GM10248 (cell line): ENCODE measurements around the gene INTS15.

ENCODE experiments used
- CTCF ChIA-PET: fragments of 300-600 bp; sonication (Branson Sonifier 250); formaldehyde crosslinking; extraction: SDS; loops from one replicate; lab custom pipeline; 2021; ENCODE audit warnings: antibody characterized with exemption; lab: Yijun Ruan, JAX
- POLR2A ChIA-PET: fragments of 350-650 bp; sonication (Branson Sonifier 250); formaldehyde crosslinking; extraction: SDS; loops from one replicate; lab custom pipeline; 2020; ENCODE audit warnings: antibody characterized with exemption; lab: Yijun Ruan, JAX
- DNase-seq: peaks from one replicate; pipeline ENCODE4 v3.0.0; 2012; ENCODE audit errors: extremely low spot score
- CTCF ChIP-seq: IDR thresholded peaks from 2 replicates; pipeline ENCODE4 v1.5.1; 2012; ENCODE audit warnings: mild to moderate bottlenecking, low read depth; ENCODE audit errors: extremely low read depth, missing control alignments, control extremely low read depth

The INTS15 gene

GRCh38 chr7:6615723-6616555, 26.1 kb downstream of the INTS15 start:
- ChIA-PET POLR2A (no interaction called here), CTCF (interaction anchor here (0.6 kb wide), 1 partner anchor 548 kb away, joined by 3 read pairs; no protein-coding TSS in a partner anchor)
- TF ChIP-seq CTCF, result no peak
- DNase-seq, result no peak

- ChIA-PET POLR2A (interaction anchor here (0.6 kb wide), 1 partner anchor 19 kb away, joined by 4 read pairs; no protein-coding TSS in a partner anchor), CTCF (interaction anchor here (0.6 to 1.3 kb wide), 3 partner anchors 15 to 549 kb away, joined by 3 to 4 read pairs (median 4); no protein-coding TSS in a partner anchor)
- TF ChIP-seq CTCF, result no peak
- DNase-seq, result no peak
Observed at GRCh38 chr7:6616854-6617643, 27.2 kb downstream of the INTS15 start.

GRCh38 chr7:6618621-6619020, 28.8 kb downstream of the INTS15 start:
- no peak for TF ChIP-seq CTCF
- no peak for DNase-seq
- ChIA-PET POLR2A (no interaction called here), CTCF (no interaction called here)

- no peak for TF ChIP-seq CTCF
- ChIA-PET POLR2A (no interaction called here), CTCF (interaction anchor here (2.8 kb wide), 1 partner anchor 8 kb away, joined by 12 read pairs; no protein-coding TSS in a partner anchor)
- no peak for DNase-seq
Observed at GRCh38 chr7:6619961-6620360, 30.1 kb downstream of the INTS15 start.

- TF ChIP-seq CTCF, result no peak
- ChIA-PET CTCF (interaction anchor here (1.0 to 2.8 kb wide), 4 partner anchors 10 to 63 kb away, joined by 3 to 12 read pairs (median 4); partner anchors contain the start of gene INTS15), POLR2A (no interaction called here)
- DNase-seq, result no peak
Observed at GRCh38 chr7:6621195-6622133, 31.6 kb downstream of the INTS15 start.
